ENCODE data around the gene PDE3A. TPM values are rescaled to one million over a fixed set of nuclear protein-coding genes. Genes with fewer than 3 reads are reported as not detected.

Gene PDE3A
- total RNA-seq, 1 experiment from 2014 or later, result 0.58 TPM

DNA sequence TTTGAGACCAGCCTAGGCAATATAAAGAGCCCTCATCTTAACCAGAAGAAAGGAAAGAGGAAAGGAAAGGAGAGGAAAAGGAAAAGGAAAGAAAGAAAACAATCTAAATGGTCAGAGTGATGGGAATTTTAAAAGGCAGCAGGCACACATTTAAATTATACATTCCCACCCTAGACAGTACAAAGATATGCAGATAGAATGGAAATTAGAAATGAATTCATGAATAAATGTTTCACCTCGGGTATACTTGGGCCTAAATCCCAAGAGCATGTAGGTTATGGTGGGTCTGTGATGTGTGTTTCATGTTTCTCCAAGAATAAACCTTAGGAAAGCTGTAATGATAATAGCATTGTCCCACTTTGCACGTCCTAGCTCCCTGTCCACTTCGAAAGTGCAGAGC, 222.2 kb downstream of the PDE3A start:
- BruUV-seq (replicated peaks), result no TSS peak
- Histone ChIP-seq H4K20me1 (ENCODE audit: low read length) (no peaks in the 10 kb centered on the region), H3K9me3 (ENCODE audit: low read length) (no peaks in the 10 kb centered on the region), H3F3A (ENCODE audit: low read length, unreplicated experiment) (no peaks in the 10 kb centered on the region), H3K9ac (ENCODE audit: low read length) (no peak overlapping the region), H3K79me2 (ENCODE audit: low read length) (no peaks in the 10 kb centered on the region), H3K4me2 (ENCODE audit: low read length) (no peak overlapping the region), H3K27me3 (ENCODE audit: low read length) (no peaks in the 10 kb centered on the region), H3K4me3 (ENCODE audit: low read length) (no peak overlapping the region), H3K36me3 (ENCODE audit: low read depth, low read length) (no peaks in the 10 kb centered on the region), H3K9me2 (replicated peaks; ENCODE audit: low read length) (no peaks in the 10 kb centered on the region), H2AFZ (ENCODE audit: low read length) (no peak overlapping the region), H3K27ac (ENCODE audit: low read length) (no peak overlapping the region), H3K4me1 (ENCODE audit: insufficient read depth, low read length) (no peaks in the 10 kb centered on the region)
- DNase-seq, result no peak
- no peak for TF ChIP-seq EZH2phosphoT487 (IDR thresholded peaks at IDR 0.05; ENCODE audit: borderline replicate concordance, low read length)
- TF ChIP-seq, protein P1, sequence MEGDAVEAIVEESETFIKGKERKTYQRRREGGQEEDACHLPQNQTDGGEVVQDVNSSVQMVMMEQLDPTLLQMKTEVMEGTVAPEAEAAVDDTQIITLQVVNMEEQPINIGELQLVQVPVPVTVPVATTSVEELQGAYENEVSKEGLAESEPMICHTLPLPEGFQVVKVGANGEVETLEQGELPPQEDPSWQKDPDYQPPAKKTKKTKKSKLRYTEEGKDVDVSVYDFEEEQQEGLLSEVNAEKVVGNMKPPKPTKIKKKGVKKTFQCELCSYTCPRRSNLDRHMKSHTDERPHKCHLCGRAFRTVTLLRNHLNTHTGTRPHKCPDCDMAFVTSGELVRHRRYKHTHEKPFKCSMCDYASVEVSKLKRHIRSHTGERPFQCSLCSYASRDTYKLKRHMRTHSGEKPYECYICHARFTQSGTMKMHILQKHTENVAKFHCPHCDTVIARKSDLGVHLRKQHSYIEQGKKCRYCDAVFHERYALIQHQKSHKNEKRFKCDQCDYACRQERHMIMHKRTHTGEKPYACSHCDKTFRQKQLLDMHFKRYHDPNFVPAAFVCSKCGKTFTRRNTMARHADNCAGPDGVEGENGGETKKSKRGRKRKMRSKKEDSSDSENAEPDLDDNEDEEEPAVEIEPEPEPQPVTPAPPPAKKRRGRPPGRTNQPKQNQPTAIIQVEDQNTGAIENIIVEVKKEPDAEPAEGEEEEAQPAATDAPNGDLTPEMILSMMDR (conservative IDR thresholded peaks at IDR 0.05; ENCODE audit: low read depth, low read length), result no peak
- TF ChIP-seq EZH2 (IDR thresholded peaks at IDR 0.05; ENCODE audit: low read length, unreplicated experiment), result no peak
- ATAC-seq, result no peak
- ChIA-PET CTCF (no interaction called here), POLR2A (ENCODE audit: unreplicated experiment) (no interaction called here)
- intact Hi-C loops (cut with micrococcal nuclease), result no loop called here

GRCh38 chr12:20592556-20592955, 224.2 kb downstream of the PDE3A start:
- Histone ChIP-seq H3K9ac (ENCODE audit: low read length) (no peak overlapping the region), H3K4me3 (ENCODE audit: low read length) (no peak overlapping the region), H3K4me1 (ENCODE audit: insufficient read depth, low read length) (no peaks in the 10 kb centered on the region), H3F3A (ENCODE audit: low read length, unreplicated experiment) (no peaks in the 10 kb centered on the region), H3K4me2 (ENCODE audit: low read length) (no peak overlapping the region), H3K9me3 (ENCODE audit: low read length) (no peaks in the 10 kb centered on the region), H3K79me2 (ENCODE audit: low read length) (no peaks in the 10 kb centered on the region), H3K9me2 (replicated peaks; ENCODE audit: low read length) (no peaks in the 10 kb centered on the region), H3K27ac (ENCODE audit: low read length) (no peak overlapping the region), H4K20me1 (ENCODE audit: low read length) (no peaks in the 10 kb centered on the region), H2AFZ (ENCODE audit: low read length) (no peak overlapping the region), H3K36me3 (ENCODE audit: low read depth, low read length) (no peaks in the 10 kb centered on the region), H3K27me3 (ENCODE audit: low read length) (no peaks in the 10 kb centered on the region)
- intact Hi-C loops (cut with micrococcal nuclease), result no loop called here
- CTCF ChIA-PET, result no interaction called here
- BruUV-seq (replicated peaks), result no TSS peak
- TF ChIP-seq EZH2 (IDR thresholded peaks at IDR 0.05; ENCODE audit: low read length, unreplicated experiment) (no peak), EZH2phosphoT487 (IDR thresholded peaks at IDR 0.05; ENCODE audit: borderline replicate concordance, low read length) (no peak)
- TF ChIP-seq, protein P1 (conservative IDR thresholded peaks at IDR 0.05; ENCODE audit: low read depth, low read length), result no peak
- POLR2A ChIA-PET (ENCODE audit: unreplicated experiment), result no interaction called here
- ATAC-seq (no peak), DNase-seq (no peak)

DNA sequence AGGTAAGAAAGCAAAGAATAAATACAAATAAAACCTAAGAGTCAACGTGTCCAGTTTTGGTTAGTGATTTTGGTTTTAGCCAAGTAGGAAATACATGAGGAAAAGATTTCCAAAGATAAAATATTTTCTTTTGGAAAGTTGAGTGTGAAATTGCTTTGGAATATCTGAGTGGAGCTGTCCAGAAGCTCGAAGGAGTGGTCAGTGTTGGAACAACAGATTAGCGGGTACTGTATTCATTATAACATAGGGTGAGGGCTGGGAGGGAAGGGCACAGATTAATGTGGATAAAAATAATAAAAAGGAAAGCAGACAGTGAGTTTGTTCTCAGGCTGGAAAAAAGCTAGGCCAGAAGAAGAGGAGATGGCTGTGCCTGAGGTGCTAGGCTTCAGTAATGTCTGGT, 225.3 kb downstream of the PDE3A start:
- DNase-seq (no peak), ATAC-seq (no peak)
- no peak overlapping the region for H3K4me3 ChIP-seq (ENCODE audit: low read length)
- no peak overlapping the region for H3K9ac ChIP-seq (ENCODE audit: low read length)
- H4K20me1 ChIP-seq (ENCODE audit: low read length), result no peaks in the 10 kb centered on the region
- no peak for TF ChIP-seq EZH2phosphoT487 (IDR thresholded peaks at IDR 0.05; ENCODE audit: borderline replicate concordance, low read length)
- no peak for TF ChIP-seq EZH2 (IDR thresholded peaks at IDR 0.05; ENCODE audit: low read length, unreplicated experiment)
- TF ChIP-seq, protein P1 (conservative IDR thresholded peaks at IDR 0.05; ENCODE audit: low read depth, low read length), result no peak
- H3K27ac ChIP-seq (ENCODE audit: low read length), result no peak overlapping the region
- no peaks in the 10 kb centered on the region for H3K9me3 ChIP-seq (ENCODE audit: low read length)
- H3F3A ChIP-seq (ENCODE audit: low read length, unreplicated experiment), result no peaks in the 10 kb centered on the region
- no peaks in the 10 kb centered on the region for H3K36me3 ChIP-seq (ENCODE audit: low read depth, low read length)
- BruUV-seq (replicated peaks), result no TSS peak
- no peak overlapping the region for H3K4me2 ChIP-seq (ENCODE audit: low read length)
- H3K79me2 ChIP-seq (ENCODE audit: low read length), result no peaks in the 10 kb centered on the region
- no peaks in the 10 kb centered on the region for H3K27me3 ChIP-seq (ENCODE audit: low read length)
- H3K9me2 ChIP-seq (replicated peaks; ENCODE audit: low read length), result no peaks in the 10 kb centered on the region
- intact Hi-C loops (cut with micrococcal nuclease), result no loop called here
- CTCF ChIA-PET, result no interaction called here
- no peaks in the 10 kb centered on the region for H3K4me1 ChIP-seq (ENCODE audit: insufficient read depth, low read length)
- H2AFZ ChIP-seq (ENCODE audit: low read length), result no peak overlapping the region
- POLR2A ChIA-PET (ENCODE audit: unreplicated experiment), result no interaction called here

Data from PC-3 (cell line).